Fibroblast of skin of back (primary cell): Measurements from ENCODE around the gene CPA4.

Experiments
- DNase-seq: peaks from one replicate; pipeline ENCODE4 v3.0.0-alpha.2; 2013

CPA4 gene

DNA sequence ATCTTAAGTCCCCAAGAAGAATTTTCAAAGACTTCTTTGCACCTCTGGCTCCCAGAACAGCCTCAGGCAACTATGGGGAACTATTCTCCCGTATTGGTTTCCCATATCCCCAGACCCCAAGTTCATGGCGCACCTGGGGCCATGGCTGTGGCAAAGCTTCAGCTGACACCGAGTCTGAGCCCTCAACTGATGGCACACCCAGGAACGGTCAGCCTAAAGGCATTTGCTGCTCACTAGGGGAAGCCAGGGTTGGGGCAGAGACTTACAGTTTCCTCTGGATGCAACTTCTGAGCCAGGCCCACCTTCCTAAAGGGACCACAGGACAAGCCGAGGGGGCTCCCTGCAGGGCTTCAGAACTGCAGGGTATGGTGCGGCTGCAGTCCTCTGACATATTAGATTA, 73.6 kb downstream of the CPA4 start:
- peak; percentile 56 for DNase-seq

DNA sequence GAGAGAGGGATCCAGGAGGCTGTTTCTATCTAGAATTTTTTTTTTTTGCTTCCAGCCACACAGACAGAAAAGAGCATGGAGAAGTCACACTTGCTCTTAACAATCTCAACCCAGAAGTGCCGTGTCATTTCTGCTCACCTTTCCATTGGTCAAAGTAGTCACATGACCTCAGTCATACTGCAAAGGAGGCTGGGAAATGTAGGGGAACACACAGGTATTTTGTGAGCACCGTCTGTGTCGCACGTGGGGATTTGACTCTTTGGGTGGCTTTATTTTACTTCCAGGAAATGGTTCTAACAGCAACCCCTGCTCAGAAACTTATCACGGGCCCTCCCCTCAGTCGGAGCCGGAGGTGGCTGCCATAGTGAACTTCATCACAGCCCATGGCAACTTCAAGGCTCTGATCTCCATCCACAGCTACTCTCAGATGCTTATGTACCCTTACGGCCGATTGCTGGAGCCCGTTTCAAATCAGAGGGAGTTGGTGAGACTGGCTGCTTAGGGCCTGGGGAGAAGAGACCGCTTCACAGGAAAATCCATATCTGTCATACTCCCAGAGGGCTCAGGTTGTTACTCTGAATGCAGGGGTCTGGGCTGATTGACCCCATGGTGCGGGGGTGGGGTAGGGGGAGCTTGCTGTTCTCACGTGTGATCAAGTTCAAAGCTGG, 74.3 kb downstream of the CPA4 start:
- no peak for DNase-seq

DNA sequence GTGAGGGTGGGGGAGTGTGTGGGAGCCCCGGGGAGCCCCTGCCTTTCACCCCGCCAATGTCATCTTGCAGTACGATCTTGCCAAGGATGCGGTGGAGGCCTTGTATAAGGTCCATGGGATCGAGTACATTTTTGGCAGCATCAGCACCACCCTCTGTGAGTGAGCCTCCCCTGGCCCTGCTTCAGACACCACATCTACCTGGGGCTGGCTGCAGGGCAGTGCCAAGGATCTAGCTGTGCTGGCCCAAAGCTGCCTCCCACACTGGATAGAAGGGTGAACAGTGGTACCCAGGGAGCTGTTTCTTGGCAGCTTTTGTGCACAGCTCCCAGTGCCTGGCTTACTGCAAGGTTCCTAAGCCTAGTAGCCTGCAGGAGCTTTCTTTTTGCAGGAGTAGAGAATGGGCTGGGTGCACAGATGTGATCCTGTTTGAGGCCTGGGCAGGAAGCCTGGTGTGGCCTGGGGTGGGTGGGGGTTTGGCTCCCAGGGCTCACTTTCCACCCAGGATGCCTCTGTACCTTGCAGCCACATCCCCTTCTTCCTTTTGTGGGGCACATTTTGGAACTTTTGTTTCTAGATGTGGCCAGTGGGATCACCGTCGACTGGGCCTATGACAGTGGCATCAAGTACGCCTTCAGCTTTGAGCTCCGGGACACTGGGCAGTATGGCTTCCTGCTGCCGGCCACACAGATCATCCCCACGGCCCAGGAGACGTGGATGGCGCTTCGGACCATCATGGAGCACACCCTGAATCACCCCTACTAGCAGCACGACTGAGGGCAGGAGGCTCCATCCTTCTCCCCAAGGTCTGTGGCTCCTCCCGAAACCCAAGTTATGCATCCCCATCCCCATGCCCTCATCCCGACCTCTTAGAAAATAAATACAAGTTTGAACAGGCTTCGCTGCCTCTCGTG, 75.1 kb downstream of the CPA4 start:
- no peak for DNase-seq

DNA sequence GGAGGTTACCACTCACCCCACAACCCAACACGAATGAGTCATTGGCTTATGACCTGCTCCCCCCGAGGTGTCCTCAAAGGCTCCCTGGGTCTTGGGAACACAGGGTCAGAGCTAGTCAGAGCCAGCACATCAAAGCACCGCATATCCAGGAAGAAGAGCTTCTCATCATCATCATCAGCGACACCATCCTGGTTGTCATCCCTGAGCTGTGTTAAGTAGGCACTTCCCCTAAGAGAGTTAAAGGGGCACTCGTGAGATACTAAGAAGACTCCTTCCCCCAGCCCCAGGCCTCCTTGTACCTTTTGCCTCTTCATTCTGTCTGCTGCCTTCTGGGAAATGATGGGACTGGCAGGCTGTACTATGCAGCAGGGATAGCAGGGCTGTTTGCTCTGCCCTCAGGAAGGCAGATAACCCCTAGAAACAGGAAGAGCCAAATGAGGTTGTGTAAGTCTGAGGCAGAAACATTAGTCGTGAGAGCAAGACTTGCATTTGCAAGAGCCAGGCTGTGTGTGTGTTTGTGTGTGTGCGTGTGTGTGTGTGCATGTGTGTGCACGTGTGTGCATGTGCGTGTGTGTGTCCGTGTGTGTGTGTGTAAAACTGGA, 76.2 kb downstream of the CPA4 start:
- peak; percentile 85 for DNase-seq

DNA sequence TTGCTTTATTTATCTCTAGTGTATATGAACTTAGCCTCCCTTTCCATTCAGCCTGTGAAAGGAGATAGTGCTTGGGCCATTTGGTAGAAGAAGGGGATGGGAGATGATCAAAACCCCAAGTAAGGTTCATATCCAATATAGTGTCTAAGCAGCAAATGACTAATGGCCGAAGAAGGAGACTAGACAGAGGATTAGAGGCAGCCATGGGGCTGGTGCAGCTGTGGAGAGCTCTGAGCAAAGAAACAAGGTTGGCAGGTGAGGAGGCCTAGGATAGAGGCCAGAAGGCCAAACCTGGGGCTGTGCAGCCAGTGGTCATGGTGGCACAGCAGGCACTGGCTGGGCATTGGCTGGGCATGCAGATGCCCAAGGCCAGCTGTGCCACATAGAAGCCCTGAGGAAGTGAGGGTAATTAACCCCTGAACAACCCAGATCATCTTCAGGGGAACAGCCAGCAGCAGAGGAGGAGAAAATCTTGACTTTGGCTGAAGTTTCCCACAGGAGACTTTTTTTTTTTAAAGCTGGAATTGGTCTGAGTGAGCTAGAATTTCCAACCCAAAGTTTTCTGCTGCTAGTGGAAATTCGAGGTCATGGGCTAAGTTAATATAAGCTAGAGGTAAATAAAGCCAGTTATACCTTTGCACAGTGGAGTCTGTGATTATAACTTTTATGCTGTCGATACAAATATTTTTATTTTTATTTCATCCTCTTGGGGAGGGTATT, 77.0 kb downstream of the CPA4 start:
- peak; percentile 59 for DNase-seq

DNA sequence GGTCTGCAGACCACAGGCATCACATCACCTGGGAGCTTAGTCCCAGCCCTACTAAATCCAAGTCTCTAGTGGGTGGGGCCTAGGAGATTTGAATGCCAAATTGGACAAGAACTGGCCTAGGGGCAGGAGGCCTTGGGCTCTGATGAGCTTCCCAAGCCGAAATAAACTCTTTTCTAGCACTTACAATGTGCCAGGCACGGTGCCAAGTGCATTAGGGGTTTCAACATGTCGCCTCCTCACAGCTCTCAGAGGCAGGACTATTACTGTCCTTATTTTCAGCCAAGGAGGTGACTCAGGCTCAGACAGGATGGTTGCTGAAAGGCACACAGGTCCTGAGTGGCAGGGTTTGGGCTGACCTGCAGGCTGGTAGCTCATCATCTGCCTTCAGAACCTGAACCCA, 78.1 kb downstream of the CPA4 start:
- DNase-seq, result no peak

DNA sequence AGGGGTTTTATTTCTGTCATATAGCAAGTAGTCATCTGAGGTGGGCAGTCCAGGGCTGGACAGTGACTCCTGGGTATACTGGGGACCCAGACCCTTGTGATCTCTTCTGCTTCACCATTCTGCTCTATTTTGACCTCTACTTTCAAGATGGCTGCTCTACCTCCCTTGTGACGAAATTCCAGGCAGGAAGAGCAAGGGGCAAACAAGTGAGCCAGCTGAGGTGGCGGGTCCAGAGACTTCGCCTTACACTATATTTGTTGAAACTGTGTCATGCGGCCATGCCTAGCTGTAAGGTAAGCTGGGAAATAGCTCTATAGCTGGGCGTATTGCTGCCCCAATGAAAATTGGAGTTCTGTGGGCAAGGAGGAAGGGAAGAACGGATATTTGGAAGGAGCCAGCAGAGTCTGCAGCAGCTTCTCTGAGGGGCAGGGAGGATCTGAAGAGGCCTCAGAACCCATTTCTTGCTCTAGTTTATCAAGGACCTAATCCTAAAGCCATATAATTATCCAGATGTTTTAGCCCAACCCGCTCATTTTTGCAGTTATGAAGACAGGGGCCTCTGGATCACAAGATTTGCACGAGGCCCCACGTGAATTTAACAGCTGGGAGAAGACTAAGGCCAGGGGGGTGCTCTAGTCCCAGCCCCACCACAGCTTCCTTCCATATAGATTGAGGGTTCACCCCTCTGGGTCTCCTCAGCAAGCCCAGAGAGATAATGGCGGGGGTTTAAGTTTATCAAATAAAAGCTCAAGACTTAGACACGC, 79.6 kb downstream of the CPA4 start:
- no peak for DNase-seq
